Nephron progenitor cell (in vitro differentiated cells): ENCODE measurements around the gene NR0B1.

Experiments used
- DNase-seq: peaks from one replicate; pipeline ENCODE4 v3.0.0; 2021
- H3K27ac Mint-ChIP-seq: 2 replicates; pipeline ENCODE4 v1.8.0; 2021; ENCODE audit warnings: mild to moderate bottlenecking, moderate library complexity, mixed read lengths
- H3K27me3 Mint-ChIP-seq: 2 replicates; pipeline ENCODE4 v1.8.0; 2021; ENCODE audit warnings: mild to moderate bottlenecking, low read depth, mixed read lengths; ENCODE audit not compliant: poor library complexity
- H3K36me3 Mint-ChIP-seq: 2 replicates; pipeline ENCODE4 v1.8.0; 2021; ENCODE audit warnings: low read depth, mixed read lengths
- H3K4me1 Mint-ChIP-seq: 2 replicates; pipeline ENCODE4 v1.8.0; 2021; ENCODE audit warnings: mixed read lengths
- H3K4me3 Mint-ChIP-seq: 2 replicates; pipeline ENCODE4 v1.8.0; 2021; ENCODE audit warnings: mild to moderate bottlenecking, moderate library complexity, mixed read lengths
- H3K9me3 Mint-ChIP-seq: 2 replicates; pipeline ENCODE4 v1.8.0; 2021; ENCODE audit warnings: mild to moderate bottlenecking, moderate library complexity, mixed read lengths
- TF ChIP-seq, protein P1 (sequence below): fragments of 200-600 bp; sonication (generic); IDR thresholded peaks from 2 replicates; pipeline ENCODE4 v1.5.0; 2021; ENCODE audit warnings: antibody characterized with exemption

NR0B1 gene

DNA sequence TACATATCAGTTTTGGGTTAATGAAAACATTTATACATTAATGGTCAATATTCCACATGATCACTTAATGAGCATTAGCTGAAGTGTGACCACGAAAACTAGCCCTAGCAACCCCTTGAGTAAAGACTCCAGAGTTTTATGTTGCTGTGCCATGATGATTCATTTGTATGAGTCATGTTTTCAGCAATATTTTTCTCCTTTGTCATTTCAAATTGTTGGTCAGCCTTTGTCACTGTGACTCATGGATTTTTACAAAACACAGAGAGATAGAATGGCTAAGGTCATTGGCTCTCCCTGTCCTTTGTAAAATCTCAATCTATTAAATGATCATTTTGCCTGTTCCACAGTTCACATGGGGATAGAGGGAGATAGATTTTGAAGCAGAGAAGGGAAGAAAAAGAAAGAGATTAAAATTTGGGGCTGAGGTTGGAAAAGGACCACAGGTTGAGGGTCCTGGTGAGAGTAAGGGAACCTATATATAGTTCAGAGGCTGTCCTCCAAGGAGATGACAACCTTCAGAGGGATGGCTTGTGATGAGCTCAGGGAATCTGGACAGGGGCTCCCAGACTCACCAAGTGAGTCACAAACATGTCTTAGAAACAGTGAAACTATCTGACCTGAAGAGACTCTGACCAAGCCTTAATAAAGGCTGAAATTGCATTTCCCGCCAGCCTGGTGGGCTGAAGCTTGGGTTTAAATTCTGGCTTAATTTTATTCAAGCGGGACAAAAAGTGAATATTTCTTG, 25.6 kb downstream of the NR0B1 start:
- Mint-ChIP-seq H3K27ac (no peak overlapping the region), H3K4me3 (no peak overlapping the region), H3K9me3 (no peaks in the 10 kb centered on the region), H3K27me3 (peaks cover 4% of the 10 kb centered on the region), H3K36me3 (no peaks in the 10 kb centered on the region), H3K4me1 (no peaks in the 10 kb centered on the region)
- no peak for DNase-seq
- TF ChIP-seq, protein P1, sequence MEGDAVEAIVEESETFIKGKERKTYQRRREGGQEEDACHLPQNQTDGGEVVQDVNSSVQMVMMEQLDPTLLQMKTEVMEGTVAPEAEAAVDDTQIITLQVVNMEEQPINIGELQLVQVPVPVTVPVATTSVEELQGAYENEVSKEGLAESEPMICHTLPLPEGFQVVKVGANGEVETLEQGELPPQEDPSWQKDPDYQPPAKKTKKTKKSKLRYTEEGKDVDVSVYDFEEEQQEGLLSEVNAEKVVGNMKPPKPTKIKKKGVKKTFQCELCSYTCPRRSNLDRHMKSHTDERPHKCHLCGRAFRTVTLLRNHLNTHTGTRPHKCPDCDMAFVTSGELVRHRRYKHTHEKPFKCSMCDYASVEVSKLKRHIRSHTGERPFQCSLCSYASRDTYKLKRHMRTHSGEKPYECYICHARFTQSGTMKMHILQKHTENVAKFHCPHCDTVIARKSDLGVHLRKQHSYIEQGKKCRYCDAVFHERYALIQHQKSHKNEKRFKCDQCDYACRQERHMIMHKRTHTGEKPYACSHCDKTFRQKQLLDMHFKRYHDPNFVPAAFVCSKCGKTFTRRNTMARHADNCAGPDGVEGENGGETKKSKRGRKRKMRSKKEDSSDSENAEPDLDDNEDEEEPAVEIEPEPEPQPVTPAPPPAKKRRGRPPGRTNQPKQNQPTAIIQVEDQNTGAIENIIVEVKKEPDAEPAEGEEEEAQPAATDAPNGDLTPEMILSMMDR = no peak

GRCh38 chrX:30282527-30282926, 26.7 kb downstream of the NR0B1 start:
- H3K27me3 Mint-ChIP-seq = peaks cover 4% of the 10 kb centered on the region
- TF ChIP-seq, protein P1 = no peak
- no peaks in the 10 kb centered on the region for H3K36me3 Mint-ChIP-seq
- H3K4me1 Mint-ChIP-seq = no peaks in the 10 kb centered on the region
- H3K9me3 Mint-ChIP-seq = no peaks in the 10 kb centered on the region
- H3K27ac Mint-ChIP-seq = no peak overlapping the region
- no peak overlapping the region for H3K4me3 Mint-ChIP-seq
- DNase-seq = no peak

- TF ChIP-seq, protein P1 = no peak
- DNase-seq = no peak
- H3K36me3 Mint-ChIP-seq = no peaks in the 10 kb centered on the region
- H3K27me3 Mint-ChIP-seq = peaks cover 3% of the 10 kb centered on the region
- H3K4me3 Mint-ChIP-seq = no peak overlapping the region
- H3K4me1 Mint-ChIP-seq = no peaks in the 10 kb centered on the region
- H3K27ac Mint-ChIP-seq = no peak overlapping the region
- H3K9me3 Mint-ChIP-seq = no peaks in the 10 kb centered on the region
Measured at GRCh38 chrX:30280428-30280827, 28.8 kb downstream of the NR0B1 start.

DNA sequence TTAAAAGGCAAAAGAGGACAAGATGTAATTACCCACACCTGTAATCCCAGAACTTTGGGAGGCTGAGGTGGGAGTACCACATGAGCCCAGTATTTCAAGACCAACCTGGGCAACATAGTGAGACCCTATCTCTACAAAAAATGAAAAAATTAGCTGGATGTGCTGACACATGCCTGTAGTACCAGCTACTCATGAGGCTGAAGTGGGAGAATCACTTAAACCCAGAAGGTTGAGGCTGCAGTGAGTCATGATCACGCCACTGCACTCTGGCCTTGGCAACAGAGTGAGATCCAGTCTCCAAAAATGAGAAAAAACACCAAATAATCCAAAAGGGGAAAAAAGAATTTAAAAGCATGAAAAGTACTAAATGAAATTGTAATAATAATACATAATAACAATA, 30.8 kb downstream of the NR0B1 start:
- no peak for DNase-seq
- no peaks in the 10 kb centered on the region for H3K27me3 Mint-ChIP-seq
- no peaks in the 10 kb centered on the region for H3K36me3 Mint-ChIP-seq
- TF ChIP-seq, protein P1 = no peak
- H3K9me3 Mint-ChIP-seq = no peaks in the 10 kb centered on the region
- H3K4me1 Mint-ChIP-seq = no peaks in the 10 kb centered on the region
- no peak overlapping the region for H3K27ac Mint-ChIP-seq
- no peak overlapping the region for H3K4me3 Mint-ChIP-seq

DNA sequence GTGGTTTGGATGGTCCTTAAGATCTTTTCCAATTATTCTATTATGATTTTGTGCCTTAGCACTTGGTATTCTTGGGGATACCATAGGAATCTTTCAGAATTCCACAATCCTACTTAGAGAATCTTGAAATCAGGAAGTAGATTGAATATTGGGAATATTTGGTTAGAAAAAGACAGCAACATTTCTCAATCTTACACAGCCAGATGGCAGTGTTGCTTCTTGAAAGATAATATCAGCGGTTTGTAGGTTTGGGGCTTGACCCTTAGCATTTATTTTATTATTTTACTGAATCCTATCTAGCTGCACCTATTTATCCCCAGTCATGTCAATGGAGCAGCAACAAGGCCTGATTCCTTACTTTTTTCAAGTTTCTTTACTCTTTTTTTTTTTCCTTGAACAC, 33.7 kb downstream of the NR0B1 start:
- H3K4me3 Mint-ChIP-seq = no peak overlapping the region

More for the DNA sequence above, 33.7 kb downstream of the NR0B1 start:
- DNase-seq = no peak
- Mint-ChIP-seq H3K27ac (no peak overlapping the region), H3K36me3 (no peaks in the 10 kb centered on the region), H3K27me3 (no peaks in the 10 kb centered on the region), H3K9me3 (peaks cover 3% of the 10 kb centered on the region), H3K4me1 (no peaks in the 10 kb centered on the region)
- TF ChIP-seq, protein P1 = no peak
